Measurements from ENCODE around the gene ZNF554. TPM values are rescaled to one million over a fixed set of nuclear protein-coding genes. Genes with fewer than 3 reads are reported as not detected.

ZNF554 gene
- total and polyA plus RNA-seq, 7 experiments from 2014 or later: 3.6 to 9.2 (median 5.8) TPM

GRCh38 chr19:2858864-2859263 lies 39.2 kb downstream of the ZNF554 start:
- intact Hi-C loops (cut with micrococcal nuclease): loop anchor here in 1 of 2 donors (5.0 kb wide), 1 partner anchor 42 kb away; the partner anchor contains the start of gene ZNF554
- no peak overlapping the region for H3K27ac ChIP-seq (ENCODE audit: low read depth, low read length)
- H3K9me3 ChIP-seq (ENCODE audit: control insufficient read depth in 2 of 3, low read length in 3 of 3): peaks cover 0 to 9% (median 6%) of the 10 kb centered on the region in 3 experiments
- H3K27ac Mint-ChIP-seq: no peak overlapping the region
- H3K9me3 Mint-ChIP-seq: peaks cover 0 to 42% (median 9%) of the 10 kb centered on the region in 11 donors
- no peaks in the 10 kb centered on the region for H3K27me3 Mint-ChIP-seq
- H3K36me3 Mint-ChIP-seq: peaks cover 0 to 19% (median 11%) of the 10 kb centered on the region in 5 donors
- peak overlapping the region in 1 of 10 donors; percentile 46 for H3K4me3 Mint-ChIP-seq
- ChIA-PET CTCF (no interaction called here), POLR2A (interaction anchor here (0.6 kb wide), 1 partner anchor 76 kb away, joined by 3 read pairs; the partner anchor contains the start of gene SGTA)
- no peaks in the 10 kb centered on the region for H3K36me3 ChIP-seq (ENCODE audit: control insufficient read depth in 2 of 3, insufficient read depth in 3 of 3, low read length in 3 of 3)
- peaks cover 12 to 32% of the 10 kb centered on the region in 2 donors for H3K4me1 ChIP-seq (ENCODE audit: control insufficient read depth in 2 of 2, insufficient read depth in 2 of 2, low read length in 2 of 2)
- no peaks in the 10 kb centered on the region for H3K27me3 ChIP-seq (ENCODE audit: control insufficient read depth in 2 of 2, insufficient read depth in 2 of 2, low read length in 2 of 2)
- ATAC-seq (no peak), DNase-seq (no peak)
- H3K4me3 ChIP-seq (ENCODE audit: low read length): no peak overlapping the region
- H3K4me1 Mint-ChIP-seq: peaks cover 5 to 55% (median 29%) of the 10 kb centered on the region in 7 donors

GRCh38 chr19:2863816-2864215 lies 44.1 kb downstream of the ZNF554 start:
- Histone ChIP-seq H3K27me3 (ENCODE audit: control insufficient read depth in 2 of 2, insufficient read depth in 2 of 2, low read length in 2 of 2) (no peaks in the 10 kb centered on the region), H3K36me3 (ENCODE audit: control insufficient read depth in 2 of 3, insufficient read depth in 3 of 3, low read length in 3 of 3) (no peaks in the 10 kb centered on the region), H3K4me1 (ENCODE audit: control insufficient read depth in 2 of 2, insufficient read depth in 2 of 2, low read length in 2 of 2) (no peaks in the 10 kb centered on the region), H3K4me3 (ENCODE audit: low read length) (no peak overlapping the region), H3K9me3 (ENCODE audit: control insufficient read depth in 2 of 3, low read length in 3 of 3) (no peaks in the 10 kb centered on the region), H3K27ac (ENCODE audit: low read depth, low read length) (no peak overlapping the region)
- ChIA-PET POLR2A (no interaction called here), CTCF (interaction anchor here (0.6 kb wide), 1 partner anchor 9 kb away, joined by 3 read pairs; no protein-coding TSS in a partner anchor)
- no peak overlapping the region for H3K27ac Mint-ChIP-seq
- peaks cover 0 to 6% (median 4%) of the 10 kb centered on the region in 5 donors for H3K27me3 Mint-ChIP-seq
- H3K36me3 Mint-ChIP-seq: no peaks in the 10 kb centered on the region
- DNase-seq (no peak), ATAC-seq (no peak)
- H3K9me3 Mint-ChIP-seq: peaks cover 0 to 27% (median 0%) of the 10 kb centered on the region in 11 donors
- intact Hi-C loops (cut with micrococcal nuclease): no loop called here
- peaks cover 0 to 20% (median 6%) of the 10 kb centered on the region in 7 donors for H3K4me1 Mint-ChIP-seq
- H3K4me3 Mint-ChIP-seq: no peak overlapping the region

DNA sequence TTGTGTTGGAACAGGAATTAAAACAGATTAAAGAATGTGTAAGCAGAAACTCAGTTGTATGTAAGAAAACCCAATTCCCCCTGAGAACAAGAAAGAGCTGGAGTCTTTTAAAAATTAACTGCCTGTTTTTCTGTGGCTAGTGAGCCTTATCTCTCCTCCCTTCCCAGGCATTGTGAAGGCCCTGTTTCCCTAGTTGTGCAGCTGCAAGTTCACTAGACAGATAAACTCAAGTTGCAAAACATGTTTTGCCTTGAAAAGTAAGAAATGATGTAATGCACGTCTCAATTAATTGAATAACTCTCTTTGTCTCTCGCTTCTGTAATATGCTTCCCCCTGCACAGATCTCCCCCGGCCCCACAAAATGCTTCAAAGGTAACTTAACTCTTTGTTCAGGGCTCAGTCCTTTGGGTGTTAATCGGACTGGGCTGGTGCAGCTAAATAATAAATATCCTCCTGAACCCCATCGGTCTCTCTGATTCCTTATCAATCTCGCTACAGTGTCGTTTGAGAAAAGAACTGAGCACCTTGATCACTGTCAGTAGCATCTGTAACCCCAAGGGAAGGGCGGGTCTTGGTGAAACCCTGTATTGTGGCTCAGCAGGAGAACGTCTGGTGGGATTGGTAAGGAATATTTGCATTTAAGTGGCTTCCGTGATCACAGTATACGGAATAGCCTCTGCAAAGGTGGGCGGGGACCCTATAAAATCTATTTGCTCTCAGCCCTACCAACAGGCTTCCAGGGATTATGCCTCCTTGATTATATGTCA lies 45.8 kb downstream of the ZNF554 start:
- intact Hi-C loops (cut with micrococcal nuclease): no loop called here
- peaks cover 0 to 11% (median 5%) of the 10 kb centered on the region in 7 donors for H3K4me1 Mint-ChIP-seq
- H3K27ac ChIP-seq (ENCODE audit: low read depth, low read length): no peak overlapping the region
- peaks cover 0 to 6% (median 4%) of the 10 kb centered on the region in 5 donors for H3K27me3 Mint-ChIP-seq
- H3K27me3 ChIP-seq (ENCODE audit: control insufficient read depth in 2 of 2, insufficient read depth in 2 of 2, low read length in 2 of 2): no peaks in the 10 kb centered on the region
- CTCF ChIA-PET: no interaction called here
- H3K36me3 ChIP-seq (ENCODE audit: control insufficient read depth in 2 of 3, insufficient read depth in 3 of 3, low read length in 3 of 3): peaks cover 0 to 2% (median 0%) of the 10 kb centered on the region in 3 experiments
- ATAC-seq: no peak
- no peaks in the 10 kb centered on the region for H3K9me3 ChIP-seq (ENCODE audit: control insufficient read depth in 2 of 3, low read length in 3 of 3)
- H3K4me3 ChIP-seq (ENCODE audit: low read length): no peak overlapping the region
- DNase-seq: no peak
- peaks cover 0 to 27% (median 0%) of the 10 kb centered on the region in 11 donors for H3K9me3 Mint-ChIP-seq
- H3K4me3 Mint-ChIP-seq: no peak overlapping the region
- H3K27ac Mint-ChIP-seq: peak overlapping the region in 1 of 9 donors; percentile 3
- H3K4me1 ChIP-seq (ENCODE audit: control insufficient read depth in 2 of 2, insufficient read depth in 2 of 2, low read length in 2 of 2): no peaks in the 10 kb centered on the region
- no peaks in the 10 kb centered on the region for H3K36me3 Mint-ChIP-seq
- POLR2A ChIA-PET: no interaction called here

- POLR2A ChIA-PET: interaction anchor here (0.6 kb wide), 1 partner anchor 47 kb away, joined by 4 read pairs; no protein-coding TSS in a partner anchor
- H3K27me3 ChIP-seq (ENCODE audit: control insufficient read depth in 2 of 2, insufficient read depth in 2 of 2, low read length in 2 of 2): no peaks in the 10 kb centered on the region
- CTCF ChIA-PET: interaction anchor here (0.9 to 1.2 kb wide), 2 partner anchors 25 to 218 kb away, joined by 3 to 5 read pairs; partner anchors contain the start of gene ZNF555
- Mint-ChIP-seq H3K4me1 (peaks cover 0 to 10% (median 9%) of the 10 kb centered on the region in 7 donors), H3K9me3 (peaks cover 0 to 27% (median 0%) of the 10 kb centered on the region in 11 donors), H3K27me3 (peaks cover 0 to 6% (median 4%) of the 10 kb centered on the region in 5 donors), H3K36me3 (peaks cover 0 to 2% (median 0%) of the 10 kb centered on the region in 5 donors), H3K4me3 (no peak overlapping the region), H3K27ac (no peak overlapping the region)
- H3K36me3 ChIP-seq (ENCODE audit: control insufficient read depth in 2 of 3, insufficient read depth in 3 of 3, low read length in 3 of 3): peaks cover 0 to 2% (median 0%) of the 10 kb centered on the region in 3 experiments
- H3K4me1 ChIP-seq (ENCODE audit: control insufficient read depth in 2 of 2, insufficient read depth in 2 of 2, low read length in 2 of 2): no peaks in the 10 kb centered on the region
- no peak overlapping the region for H3K27ac ChIP-seq (ENCODE audit: low read depth, low read length)
- no peak for ATAC-seq
- H3K4me3 ChIP-seq (ENCODE audit: low read length): no peak overlapping the region
- DNase-seq: no peak
- no peaks in the 10 kb centered on the region for H3K9me3 ChIP-seq (ENCODE audit: control insufficient read depth in 2 of 3, low read length in 3 of 3)
- intact Hi-C loops (cut with micrococcal nuclease): no loop called here
Observed at GRCh38 chr19:2866495-2867024, 46.9 kb downstream of the ZNF554 start.

DNA sequence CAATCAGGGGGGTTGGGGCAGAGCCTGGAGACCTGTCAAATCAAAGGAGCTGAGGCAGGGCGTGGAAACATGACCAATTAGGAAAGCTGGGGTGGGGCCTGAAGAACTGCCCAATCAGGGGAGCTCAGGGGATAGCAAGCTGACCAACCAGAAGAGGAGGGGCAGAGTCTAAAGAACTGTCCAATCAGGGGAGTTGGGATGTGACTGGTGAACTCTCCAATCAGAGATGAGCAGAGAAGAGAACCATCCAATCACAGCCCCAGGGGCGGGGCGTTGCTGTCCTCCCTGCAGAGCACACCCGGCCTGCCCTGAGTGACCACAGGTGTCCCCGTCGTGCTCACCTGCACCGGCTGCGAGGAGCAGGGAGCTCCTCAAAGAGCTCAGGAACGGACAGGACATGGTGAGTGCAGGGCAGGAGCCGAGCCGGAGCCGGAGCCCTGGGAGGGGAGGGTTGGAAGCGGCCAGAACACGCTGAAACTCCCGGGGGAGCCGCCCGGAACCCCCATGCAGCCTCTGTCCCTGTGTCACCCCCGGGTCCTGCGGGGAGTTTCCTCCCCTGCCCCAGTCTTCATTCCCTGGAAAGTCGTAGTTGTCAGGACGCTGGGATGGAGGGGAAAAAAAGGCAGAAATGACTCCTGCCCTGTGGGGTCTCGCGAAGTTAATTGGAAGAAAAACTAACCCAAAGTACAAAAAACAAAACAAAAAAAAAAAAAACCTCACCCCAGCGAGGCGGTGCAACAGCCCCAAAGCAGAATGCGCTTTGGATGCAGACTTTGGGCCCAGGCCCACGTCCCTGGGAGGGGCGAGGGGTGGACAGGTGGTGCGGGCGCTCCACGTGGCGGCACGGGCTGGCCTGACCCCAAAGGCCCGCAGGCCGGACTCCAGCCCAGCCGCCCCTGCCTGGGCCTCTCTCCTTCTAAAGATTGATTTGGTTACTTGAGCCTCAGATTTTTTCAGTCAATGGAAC lies 47.6 kb downstream of the ZNF554 start, which contains the start of gene ZNF556:
Gene ZNF556, plus strand, starts transcription at position 311 of the 967 bp plus-strand sequence. Its CDS starts 87 bp downstream, at position 398.
- peaks cover 0 to 14% (median 9%) of the 10 kb centered on the region in 7 donors for H3K4me1 Mint-ChIP-seq
- H3K4me3 Mint-ChIP-seq: no peak within 1 kb of the TSS
- H3K27ac ChIP-seq (ENCODE audit: low read depth, low read length): no peak within 1 kb of the TSS
- H3K27me3 Mint-ChIP-seq: peaks cover 0 to 6% (median 4%) of the 10 kb centered on the region in 5 donors
- POLR2A ChIA-PET: interaction anchor here (0.6 kb wide), 1 partner anchor 46 kb away, joined by 4 read pairs; no protein-coding TSS in a partner anchor
- CTCF ChIA-PET: interaction anchor here (0.9 to 1.2 kb wide), 2 partner anchors 26 to 219 kb away, joined by 3 to 5 read pairs; partner anchors contain the start of gene ZNF555
- H3K36me3 Mint-ChIP-seq: peaks cover 0 to 2% (median 0%) of the 10 kb centered on the region in 5 donors
- H3K27ac Mint-ChIP-seq: no peak within 1 kb of the TSS
- intact Hi-C loops (cut with micrococcal nuclease): no loop called here
- no peak for DNase-seq
- ATAC-seq: no peak
- H3K27me3 ChIP-seq (ENCODE audit: control insufficient read depth in 2 of 2, insufficient read depth in 2 of 2, low read length in 2 of 2): no peaks in the 10 kb centered on the region
- H3K9me3 Mint-ChIP-seq: peaks cover 0 to 26% (median 0%) of the 10 kb centered on the region in 11 donors
- H3K36me3 ChIP-seq (ENCODE audit: control insufficient read depth in 2 of 3, insufficient read depth in 3 of 3, low read length in 3 of 3): peaks cover 0 to 2% (median 0%) of the 10 kb centered on the region in 3 experiments
- H3K4me3 ChIP-seq (ENCODE audit: low read length): no peak within 1 kb of the TSS
- H3K4me1 ChIP-seq (ENCODE audit: control insufficient read depth in 2 of 2, insufficient read depth in 2 of 2, low read length in 2 of 2): no peaks in the 10 kb centered on the region
- H3K9me3 ChIP-seq (ENCODE audit: control insufficient read depth in 2 of 3, low read length in 3 of 3): no peaks in the 10 kb centered on the region

- H3K9me3 ChIP-seq (ENCODE audit: control insufficient read depth in 2 of 3, low read length in 3 of 3): no peaks in the 10 kb centered on the region
- H3K36me3 ChIP-seq (ENCODE audit: control insufficient read depth in 2 of 3, insufficient read depth in 3 of 3, low read length in 3 of 3): peaks cover 0 to 2% (median 0%) of the 10 kb centered on the region in 3 experiments
- H3K4me3 Mint-ChIP-seq: no peak overlapping the region
- DNase-seq (no peak), ATAC-seq (no peak)
- H3K4me1 ChIP-seq (ENCODE audit: control insufficient read depth in 2 of 2, insufficient read depth in 2 of 2, low read length in 2 of 2): no peaks in the 10 kb centered on the region
- H3K27me3 ChIP-seq (ENCODE audit: control insufficient read depth in 2 of 2, insufficient read depth in 2 of 2, low read length in 2 of 2): no peaks in the 10 kb centered on the region
- H3K9me3 Mint-ChIP-seq: peaks cover 0 to 18% (median 0%) of the 10 kb centered on the region in 11 donors
- H3K4me1 Mint-ChIP-seq: peaks cover 0 to 14% (median 9%) of the 10 kb centered on the region in 7 donors
- H3K36me3 Mint-ChIP-seq: peaks cover 0 to 2% (median 0%) of the 10 kb centered on the region in 5 donors
- ChIA-PET POLR2A (no interaction called here), CTCF (interaction anchor here (0.9 kb wide), 1 partner anchor 45 kb away, joined by 3 read pairs; no protein-coding TSS in a partner anchor)
- no peak overlapping the region for H3K4me3 ChIP-seq (ENCODE audit: low read length)
- intact Hi-C loops (cut with micrococcal nuclease): no loop called here
- peaks cover 0 to 6% (median 4%) of the 10 kb centered on the region in 5 donors for H3K27me3 Mint-ChIP-seq
- peak overlapping the region in 1 of 9 donors; percentile 8 for H3K27ac Mint-ChIP-seq
- H3K27ac ChIP-seq (ENCODE audit: low read depth, low read length): no peak overlapping the region
Observed at GRCh38 chr19:2869618-2870017, 50.0 kb downstream of the ZNF554 start.
